ENCODE data around the gene CCDC87. TPM values are rescaled to one million over a fixed set of nuclear protein-coding genes. Genes with fewer than 3 reads are reported as not detected.

CCDC87 gene, protein sequence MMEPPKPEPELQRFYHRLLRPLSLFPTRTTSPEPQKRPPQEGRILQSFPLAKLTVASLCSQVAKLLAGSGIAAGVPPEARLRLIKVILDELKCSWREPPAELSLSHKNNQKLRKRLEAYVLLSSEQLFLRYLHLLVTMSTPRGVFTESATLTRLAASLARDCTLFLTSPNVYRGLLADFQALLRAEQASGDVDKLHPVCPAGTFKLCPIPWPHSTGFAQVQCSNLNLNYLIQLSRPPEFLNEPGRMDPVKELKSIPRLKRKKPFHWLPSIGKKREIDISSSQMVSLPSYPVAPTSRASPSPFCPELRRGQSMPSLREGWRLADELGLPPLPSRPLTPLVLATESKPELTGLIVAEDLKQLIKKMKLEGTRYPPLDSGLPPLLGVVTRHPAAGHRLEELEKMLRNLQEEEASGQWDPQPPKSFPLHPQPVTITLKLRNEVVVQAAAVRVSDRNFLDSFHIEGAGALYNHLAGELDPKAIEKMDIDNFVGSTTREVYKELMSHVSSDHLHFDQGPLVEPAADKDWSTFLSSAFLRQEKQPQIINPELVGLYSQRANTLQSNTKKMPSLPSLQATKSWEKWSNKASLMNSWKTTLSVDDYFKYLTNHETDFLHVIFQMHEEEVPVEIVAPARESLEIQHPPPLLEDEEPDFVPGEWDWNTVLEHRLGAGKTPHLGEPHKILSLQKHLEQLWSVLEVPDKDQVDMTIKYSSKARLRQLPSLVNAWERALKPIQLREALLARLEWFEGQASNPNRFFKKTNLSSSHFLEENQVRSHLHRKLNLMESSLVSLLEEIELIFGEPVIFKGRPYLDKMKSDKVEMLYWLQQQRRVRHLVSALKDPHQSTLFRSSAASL
- 0.15 TPM in 1 of 2 replicates, not detected in the other for total RNA-seq

DNA sequence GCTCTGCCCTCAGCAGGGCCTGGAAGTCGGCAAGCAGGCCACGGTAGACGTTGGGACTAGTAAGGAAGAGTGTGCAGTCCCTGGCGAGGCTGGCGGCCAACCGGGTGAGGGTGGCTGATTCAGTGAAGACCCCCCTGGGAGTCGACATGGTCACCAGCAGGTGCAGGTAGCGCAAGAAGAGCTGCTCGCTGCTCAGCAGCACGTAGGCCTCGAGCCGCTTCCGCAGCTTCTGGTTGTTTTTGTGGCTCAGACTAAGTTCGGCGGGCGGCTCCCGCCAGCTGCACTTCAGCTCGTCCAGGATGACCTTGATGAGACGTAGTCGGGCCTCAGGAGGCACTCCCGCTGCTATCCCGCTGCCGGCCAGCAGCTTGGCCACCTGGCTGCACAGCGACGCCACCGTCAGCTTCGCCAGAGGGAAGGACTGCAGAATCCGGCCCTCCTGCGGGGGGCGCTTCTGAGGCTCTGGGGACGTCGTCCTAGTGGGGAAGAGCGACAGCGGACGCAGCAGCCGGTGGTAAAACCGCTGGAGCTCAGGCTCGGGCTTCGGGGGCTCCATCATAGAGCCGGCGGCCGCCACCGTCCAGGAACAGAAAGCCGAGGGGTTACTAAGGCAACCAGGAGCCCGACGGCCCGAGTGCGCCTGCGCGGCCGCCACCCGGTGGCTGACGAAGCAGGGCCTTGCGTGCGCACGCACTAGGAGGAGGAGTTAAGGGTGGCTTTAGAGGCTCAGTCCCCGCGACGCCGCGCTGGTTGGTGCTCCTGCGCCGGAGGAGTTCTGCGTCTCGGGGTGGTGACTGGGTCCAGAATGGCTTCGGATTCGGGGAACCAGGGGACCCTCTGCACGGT lies at the start of gene CCDC87, which contains the start of gene CCS:
TSS of gene CCDC87 (minus strand) at position 607 of the 846 bp plus-strand sequence. CDS start at position 559, 48 bp downstream.
TSS of gene CCS (plus strand) at position 729 of the 846 bp plus-strand sequence. CDS start at position 806, 77 bp downstream.

DNA sequence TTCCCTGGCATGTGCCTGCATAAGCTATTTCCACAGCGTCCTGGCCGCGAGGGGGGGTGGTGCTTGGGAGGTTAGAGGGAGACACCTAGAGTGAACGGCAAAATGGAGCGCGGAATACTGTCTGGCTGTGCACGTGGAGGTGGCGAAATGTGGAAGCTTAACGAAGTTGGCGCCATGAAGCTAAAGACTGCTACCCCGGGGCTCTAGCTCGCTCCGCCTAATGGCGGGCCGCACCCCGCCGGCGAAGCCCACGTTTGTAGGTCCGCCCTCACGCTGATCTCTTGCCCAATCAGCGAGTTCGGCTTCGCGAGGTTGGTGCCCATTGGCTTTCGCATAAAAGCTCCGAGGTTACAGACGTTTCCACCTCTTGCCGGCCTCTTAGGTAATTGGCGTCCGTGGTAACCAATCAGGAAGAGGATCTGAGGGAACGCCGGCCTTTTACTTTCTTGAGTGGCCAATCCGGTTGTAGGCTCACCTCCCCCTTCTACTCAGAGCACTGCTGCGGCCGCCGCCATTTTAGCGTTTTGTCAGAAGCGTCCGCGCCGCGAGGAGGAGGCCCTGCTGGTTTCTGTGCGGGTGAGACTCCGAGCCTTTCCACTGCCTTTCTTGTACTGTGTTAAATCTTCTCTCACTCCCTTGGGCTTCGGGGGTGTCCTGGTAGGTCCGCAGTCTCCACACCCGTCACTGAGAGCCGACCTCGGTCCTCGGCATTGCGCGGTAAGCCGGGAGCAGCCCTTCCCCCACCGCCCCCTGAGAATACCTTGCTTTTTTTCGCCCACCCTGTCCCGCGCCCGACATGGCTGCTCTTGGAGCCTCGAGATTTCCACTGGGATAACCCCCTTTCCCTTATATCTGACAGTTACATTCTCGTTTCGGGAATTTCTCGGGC lies 45.6 kb upstream of the CCDC87 start, which contains the start of gene RBM4:
TSS of gene RBM4 (plus strand) at position 527 of the 889 bp plus-strand sequence. CDS start 1,009 bp downstream, outside the sequence.

DNA sequence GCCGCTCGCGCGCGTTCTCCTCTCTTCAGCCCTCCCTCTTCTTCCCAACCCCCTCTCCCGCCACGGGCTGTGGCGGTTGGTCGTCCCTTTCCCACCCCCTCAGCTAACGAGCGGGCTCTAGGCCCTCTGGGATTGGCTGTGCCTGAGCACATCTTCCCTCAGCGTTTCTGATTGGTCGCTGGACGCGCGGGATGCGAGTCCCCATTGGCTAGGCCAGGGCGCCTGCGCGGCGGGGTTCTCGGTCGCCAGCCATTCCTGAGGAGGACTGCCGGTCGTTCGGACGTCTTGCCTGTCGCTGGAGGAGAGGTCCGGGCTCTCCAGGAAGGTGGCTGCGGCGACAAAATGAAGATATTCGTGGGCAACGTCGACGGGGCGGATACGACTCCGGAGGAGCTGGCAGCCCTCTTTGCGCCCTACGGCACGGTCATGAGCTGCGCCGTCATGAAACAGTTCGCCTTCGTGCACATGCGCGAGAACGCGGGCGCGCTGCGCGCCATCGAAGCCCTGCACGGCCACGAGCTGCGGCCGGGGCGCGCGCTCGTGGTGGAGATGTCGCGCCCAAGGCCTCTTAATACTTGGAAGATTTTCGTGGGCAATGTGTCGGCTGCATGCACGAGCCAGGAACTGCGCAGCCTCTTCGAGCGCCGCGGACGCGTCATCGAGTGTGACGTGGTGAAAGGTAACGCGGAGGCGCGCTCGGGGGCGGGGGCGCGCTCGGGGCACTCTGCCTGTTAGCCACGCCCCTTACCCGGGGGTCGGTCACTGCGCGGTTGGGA lies 23.7 kb upstream of the CCDC87 start, which contains the start of gene RBM14:
TSS of gene RBM14 (plus strand) at position 252 of the 776 bp plus-strand sequence. CDS start at position 343, 91 bp downstream.

DNA sequence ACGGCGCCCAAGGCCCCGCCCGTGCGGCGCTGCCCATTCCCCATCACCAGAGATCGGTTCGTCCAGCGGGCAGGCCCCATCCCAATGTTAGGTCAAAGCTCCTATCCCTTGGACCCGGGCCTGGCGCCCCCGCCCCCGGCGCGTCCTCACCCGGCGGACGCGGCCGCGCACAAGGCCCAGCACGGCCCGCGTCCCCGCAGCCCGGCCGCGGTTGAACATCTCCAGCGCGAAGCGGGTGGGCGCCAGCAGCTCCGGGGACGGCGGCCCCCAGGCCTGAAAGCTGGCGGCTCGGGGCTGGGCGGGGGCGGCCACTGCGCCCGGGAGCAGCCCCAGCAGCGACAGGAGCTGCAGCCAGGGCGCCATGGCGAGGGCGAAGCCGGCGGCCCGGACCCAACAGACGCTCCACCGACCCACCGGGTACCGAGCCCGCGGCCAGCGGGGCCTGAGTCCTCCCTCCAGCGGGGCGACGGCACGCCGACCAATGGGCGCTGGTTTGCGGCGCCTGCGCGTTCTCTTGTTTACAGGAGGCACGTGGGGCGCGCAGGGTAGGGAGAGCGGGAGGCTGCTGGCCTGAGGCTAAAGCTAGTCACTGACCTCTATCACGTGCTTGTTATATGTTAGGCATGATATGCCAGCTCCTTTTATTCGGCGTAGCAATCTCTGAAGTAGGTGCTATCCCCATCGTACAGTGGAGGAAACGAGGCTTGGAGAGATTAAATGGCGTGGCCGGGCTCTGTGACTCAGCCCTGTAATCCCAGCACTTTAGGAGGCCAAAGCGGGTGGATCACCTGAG lies 24.5 kb downstream of the CCDC87 start, which contains the start of gene CTSF:
TSS of gene CTSF (minus strand) at position 483 of the 793 bp plus-strand sequence. CDS start at position 363, 120 bp downstream.

DNA sequence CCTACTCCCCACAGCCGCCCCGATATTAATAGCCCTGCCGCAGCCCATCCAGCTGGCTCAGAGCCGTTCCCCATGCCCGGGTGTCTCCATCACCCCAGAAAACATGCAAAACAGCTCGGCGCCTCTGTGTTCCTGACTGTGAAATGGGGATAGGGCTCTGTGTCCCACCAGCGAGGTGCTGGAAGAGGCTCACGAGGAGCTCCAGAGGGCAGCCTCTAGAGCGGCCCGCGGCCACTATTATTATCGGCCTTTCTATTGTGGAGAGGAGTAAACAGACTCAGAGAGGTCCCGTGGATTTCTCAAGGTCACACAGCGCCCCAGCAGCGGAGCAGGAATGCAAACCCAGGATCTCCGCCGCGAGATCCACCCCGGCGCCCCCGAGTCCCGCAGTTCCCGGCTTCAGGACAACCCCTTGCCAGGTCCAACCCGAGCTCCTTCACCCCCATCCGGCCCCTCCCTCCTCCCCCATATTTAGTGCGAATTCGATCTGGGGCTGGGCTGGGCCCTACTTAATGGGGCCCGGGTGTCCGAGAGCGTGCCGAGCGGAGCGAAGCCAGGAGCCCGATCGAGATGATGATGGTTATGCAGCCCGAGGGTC lies 46.4 kb downstream of the CCDC87 start, which contains the start of gene ACTN3:
TSS of gene ACTN3 (plus strand) at position 536 of the 598 bp plus-strand sequence. CDS start at position 571, 35 bp downstream.

DNA sequence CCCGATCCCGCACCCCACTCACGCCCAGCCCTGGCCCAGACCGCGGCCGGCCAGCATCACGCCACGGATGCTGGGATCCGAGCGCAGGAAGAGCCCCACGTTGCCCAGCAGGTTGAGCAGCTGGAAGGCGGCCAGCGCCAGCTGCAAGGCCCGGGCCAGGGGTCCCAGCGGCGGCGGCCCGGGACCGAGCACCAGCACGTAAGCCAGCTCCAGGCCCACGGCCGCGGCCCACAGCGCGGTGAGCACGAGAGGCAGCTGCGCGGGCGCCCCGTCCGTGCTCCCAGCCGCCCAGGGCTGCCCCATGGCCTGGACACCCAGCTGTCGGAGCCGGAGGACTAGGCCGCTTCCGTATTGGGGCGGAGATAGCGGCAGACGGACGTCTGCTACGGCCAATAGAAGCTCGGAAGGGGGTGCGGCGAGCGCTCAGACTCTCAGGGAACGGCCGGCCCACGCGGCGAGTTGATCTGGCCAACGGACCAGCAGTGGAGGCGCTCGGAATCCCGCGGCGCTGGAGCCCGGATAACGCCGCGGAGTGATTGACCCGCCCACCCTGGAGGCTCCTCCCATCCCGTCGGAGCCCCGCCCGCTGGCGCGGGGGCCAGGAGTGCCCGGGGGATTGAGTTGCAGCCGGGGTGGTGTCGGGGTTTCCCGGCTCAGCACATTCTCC lies 47.0 kb downstream of the CCDC87 start, which contains the start of gene ZDHHC24:
TSS of gene ZDHHC24 (minus strand) at position 348 of the 667 bp plus-strand sequence. CDS start at position 303, 45 bp downstream.

Other genes starting within 250 kb of the CCDC87 start
- gene BRMS1, start 248.0 kb downstream of the CCDC87 start, total RNA-seq, result 52.5 and 59.5 TPM in 2 replicates
- 41.0 and 43.4 TPM in 2 replicates for gene B4GAT1, start 245.4 kb downstream of the CCDC87 start, total RNA-seq
- 3.7 and 4.9 TPM in 2 replicates for gene SLC29A2, start 221.3 kb downstream of the CCDC87 start, total RNA-seq
- not detected in 2 replicates for gene NPAS4, start 172.0 kb downstream of the CCDC87 start, total RNA-seq
- gene MRPL11, start 154.2 kb downstream of the CCDC87 start, total RNA-seq, result 69.3 and 72.1 TPM in 2 replicates
- 4.0 and 4.3 TPM in 2 replicates for gene PELI3, start 126.2 kb downstream of the CCDC87 start, total RNA-seq
- gene DPP3, start 112.6 kb downstream of the CCDC87 start, total RNA-seq, result 52.1 and 56.9 TPM in 2 replicates
- gene BBS1, start 82.4 kb downstream of the CCDC87 start, total RNA-seq, result 21.9 and 24.2 TPM in 2 replicates
- gene ZDHHC24, start 47.0 kb downstream of the CCDC87 start, total RNA-seq, result 19.8 and 20.4 TPM in 2 replicates
- gene ACTN3, start 46.2 kb downstream of the CCDC87 start, total RNA-seq, result not detected in 2 replicates
- gene CTSF, start 24.5 kb downstream of the CCDC87 start, total RNA-seq, result 6.7 and 8.3 TPM in 2 replicates
- gene CCS, start 122 bp upstream of the CCDC87 start, total RNA-seq, result 28.2 and 29.4 TPM in 2 replicates
- gene RBM14, start 23.6 kb upstream of the CCDC87 start, total RNA-seq, result 47.3 and 49.4 TPM in 2 replicates
- gene RBM4, start 45.6 kb upstream of the CCDC87 start, total RNA-seq, result 102 and 106 TPM in 2 replicates
- 15.0 and 19.0 TPM in 2 replicates for gene RBM4B, start 84.8 kb upstream of the CCDC87 start, total RNA-seq
- 0.89 and 2.0 TPM in 2 replicates for gene SPTBN2, start 136.2 kb upstream of the CCDC87 start, total RNA-seq

All from bronchus fibroblast of lung (primary cell).